NCI-H446 treated with DMSO at 0.1 percent for 48 hours (cell line): Measurements from ENCODE around the gene SEC61B.
"Not testable (repeated sequence)": the region's sequence is repeated elsewhere in the genome, so short reads cannot be mapped to it uniquely, and the experiment has no call there.

Experiments used
- DNase-seq: peaks from one replicate; lab custom pipeline; 2025; lab: John Stamatoyannopoulos, UW

Gene SEC61B

GRCh38 chr9:99192786-99193465 is 29.2 kb upstream of the SEC61B start:
- no peak for DNase-seq

DNA sequence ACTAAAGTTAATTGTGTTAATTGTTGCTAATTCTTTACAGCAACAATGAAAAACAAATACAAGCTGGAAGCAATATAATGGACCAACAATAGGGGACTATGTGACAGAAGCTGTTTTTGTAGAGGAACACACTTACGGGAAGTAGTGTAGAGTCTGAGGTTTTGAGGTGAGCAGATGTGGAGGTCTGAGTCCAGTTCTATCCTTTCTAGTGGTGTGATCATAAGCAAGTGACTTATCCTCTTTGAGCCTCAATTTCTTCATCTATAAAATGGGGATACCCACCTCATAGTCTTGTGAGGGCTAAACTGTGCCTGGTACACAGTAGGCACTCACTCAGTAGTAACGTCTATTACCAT is 28.6 kb upstream of the SEC61B start:
- DNase-seq = no peak

DNA sequence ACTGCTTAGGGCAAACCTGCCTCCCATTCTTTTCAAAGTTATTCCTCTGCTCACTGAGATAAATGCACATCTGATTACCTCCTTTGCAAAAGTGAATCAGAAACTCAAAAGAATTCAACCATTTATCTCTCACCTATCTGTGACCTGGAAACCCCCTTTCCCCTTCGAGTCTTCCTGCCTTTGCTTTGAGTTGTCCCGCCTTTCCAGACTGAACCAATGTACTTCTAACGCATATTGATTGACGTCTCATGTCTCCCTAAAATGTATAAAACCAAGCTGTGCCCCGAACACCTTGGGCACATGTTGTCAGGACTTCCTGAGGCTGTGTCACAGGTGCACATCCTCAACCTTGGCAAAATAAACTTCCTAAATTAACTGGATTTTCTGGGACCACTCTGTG is 25.6 kb upstream of the SEC61B start:
- not testable (repeated sequence) for DNase-seq

GRCh38 chr9:99197124-99197630 is 24.9 kb upstream of the SEC61B start:
- DNase-seq = no peak

GRCh38 chr9:99197987-99198386 is 24.1 kb upstream of the SEC61B start:
- DNase-seq = no peak

DNA sequence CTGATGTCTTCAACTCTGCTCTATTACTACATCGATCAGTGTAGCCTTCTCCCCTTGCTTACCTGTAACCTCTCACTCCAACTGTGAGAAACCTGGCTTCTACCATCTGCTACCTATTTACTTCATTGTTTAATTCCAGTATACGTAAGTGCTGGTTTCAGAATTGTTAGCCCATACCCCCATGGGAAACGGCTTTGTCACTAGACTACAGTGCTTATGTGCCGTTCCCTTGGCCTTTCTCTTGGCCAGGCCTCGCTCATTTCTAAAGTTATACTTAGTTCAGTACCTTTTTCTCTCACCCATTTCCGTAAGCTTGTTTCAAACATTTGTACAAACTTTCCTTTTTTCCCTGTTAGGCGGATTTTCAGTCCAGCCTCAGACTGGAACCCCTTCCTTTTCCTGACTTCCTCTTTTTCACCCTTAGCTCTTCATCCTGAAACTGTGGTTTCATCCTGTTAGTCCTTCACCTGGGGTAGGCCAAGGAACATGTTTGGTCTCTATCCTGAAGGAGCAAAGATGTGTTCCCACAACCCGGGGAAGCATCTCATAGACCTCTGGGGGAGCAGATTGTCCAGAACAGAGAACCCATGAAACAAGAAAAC is 22.0 kb upstream of the SEC61B start:
- no peak for DNase-seq

DNA sequence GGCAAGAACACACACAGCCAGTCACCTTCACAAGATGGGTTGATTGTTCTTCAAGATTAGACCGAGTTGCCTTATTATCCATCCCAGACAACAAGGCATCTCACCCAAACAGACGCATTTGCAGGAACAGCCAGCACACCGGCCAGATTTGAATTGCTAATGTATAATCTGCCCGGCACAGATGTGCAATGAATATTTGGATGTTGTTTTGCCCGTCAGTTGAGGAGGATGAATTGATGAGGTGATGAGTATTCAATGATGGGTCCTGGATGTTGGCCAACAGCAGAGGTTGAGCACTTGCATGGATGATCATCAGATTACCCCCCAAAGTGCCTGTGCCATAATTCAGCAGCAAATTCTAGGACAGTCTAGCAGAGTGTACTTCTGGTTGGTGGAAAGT is 20.5 kb upstream of the SEC61B start:
- no peak for DNase-seq

DNA sequence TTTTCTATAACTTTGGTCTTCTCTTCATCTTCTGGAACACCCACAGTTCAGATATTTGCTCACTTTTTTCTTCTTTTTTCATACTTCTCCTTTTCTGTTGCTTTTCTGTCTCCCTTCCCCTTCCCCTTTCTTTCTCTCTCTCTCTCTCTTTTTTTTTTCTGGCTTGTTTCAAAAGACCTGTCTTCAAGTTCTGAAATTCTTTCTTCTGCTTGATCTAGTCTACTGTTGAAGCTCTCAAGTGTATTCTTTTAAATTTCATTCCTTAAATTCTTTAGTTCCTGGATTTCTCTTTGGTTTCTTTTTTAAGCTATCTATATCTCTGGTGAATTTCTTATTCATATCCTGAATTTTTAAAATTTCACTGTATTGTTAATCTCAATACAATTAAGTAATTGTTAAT is 11.5 kb upstream of the SEC61B start:
- DNase-seq = no peak

DNA sequence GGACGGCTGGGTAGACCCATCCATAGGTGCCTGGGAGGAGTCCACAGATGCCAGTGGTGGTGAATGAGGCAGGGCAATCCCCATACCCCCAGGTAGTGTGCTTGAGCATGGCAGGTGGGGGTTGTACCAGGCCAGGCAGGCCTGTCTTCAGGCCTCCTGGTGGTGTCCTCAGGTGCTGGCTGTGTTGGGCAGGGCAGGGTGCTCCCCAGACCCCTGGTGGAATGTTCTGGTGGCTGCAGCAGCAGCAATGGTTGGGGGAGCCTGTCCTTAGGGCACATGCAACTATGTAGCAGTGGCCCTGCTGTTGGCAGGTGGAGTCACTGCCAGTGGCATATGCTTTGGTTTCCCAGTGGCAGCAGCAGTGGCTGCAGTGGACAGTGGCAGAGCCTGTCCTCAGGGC is 10.3 kb upstream of the SEC61B start:
- DNase-seq = no peak

DNA sequence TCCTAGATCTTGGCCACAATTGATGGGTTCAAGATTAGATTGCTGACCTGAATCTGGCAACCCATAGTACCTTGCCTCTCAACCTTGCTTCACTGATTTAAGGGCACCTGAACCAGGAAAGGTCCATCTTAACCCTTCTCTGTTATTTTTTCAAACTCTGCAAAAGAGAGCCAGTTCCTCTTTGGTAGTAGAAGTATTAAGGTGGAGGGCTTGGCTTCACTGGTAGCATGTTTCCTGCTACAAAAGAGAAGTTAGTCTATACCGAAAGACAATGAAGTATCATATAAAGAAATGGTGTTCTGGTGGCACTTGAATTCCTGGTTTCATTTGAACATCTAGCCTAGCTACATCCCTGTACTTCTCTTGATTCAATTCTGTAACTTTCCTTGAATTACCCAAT is 8.9 kb upstream of the SEC61B start:
- DNase-seq = no peak

GRCh38 chr9:99216073-99216472 is 6.0 kb upstream of the SEC61B start:
- no peak for DNase-seq

- no peak for DNase-seq
Measured at GRCh38 chr9:99220011-99220410, 2.1 kb upstream of the SEC61B start.

DNA sequence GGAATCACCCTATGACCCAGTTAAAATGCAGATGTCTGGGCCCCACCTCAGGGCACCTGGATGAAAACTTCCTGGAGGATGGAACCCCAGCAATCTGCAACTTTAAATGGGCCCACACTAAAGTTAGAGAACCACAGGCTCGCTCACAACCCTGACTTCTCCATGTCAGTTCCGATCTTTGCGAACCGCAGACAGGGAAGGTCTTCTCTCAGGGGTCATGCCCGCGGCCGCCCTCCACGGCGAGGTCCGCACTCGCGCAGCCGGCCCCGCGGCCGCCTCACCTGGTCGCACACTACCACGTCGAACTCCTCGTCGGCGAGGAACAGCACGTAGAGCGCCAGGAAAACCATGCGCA is 839 bp upstream of the SEC61B start:
- DNase-seq = no peak

- no peak for DNase-seq
Measured at GRCh38 chr9:99222416-99223270, 561 bp downstream of the SEC61B start.

DNA sequence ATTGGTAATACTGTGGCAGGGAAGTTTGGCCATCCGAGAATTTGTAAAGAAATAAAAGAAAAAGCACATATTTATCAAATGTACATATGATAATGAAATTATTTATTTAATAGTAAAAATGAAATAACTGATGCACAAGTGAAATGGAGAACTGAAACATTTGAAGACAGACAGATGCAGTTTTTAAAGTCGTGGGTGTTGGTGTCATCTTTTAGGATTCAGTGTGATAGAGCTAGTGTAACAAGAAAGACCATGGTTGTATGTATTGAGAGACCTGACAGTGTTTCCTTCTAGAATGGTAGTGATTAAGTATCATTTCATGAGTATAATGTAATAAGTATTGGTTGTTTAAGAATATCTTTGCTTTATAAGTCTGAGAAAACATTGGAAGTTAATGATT is 2.4 kb downstream of the SEC61B start:
- no peak for DNase-seq

- no peak for DNase-seq
Measured at GRCh38 chr9:99226054-99226453, 4.0 kb downstream of the SEC61B start.

DNA sequence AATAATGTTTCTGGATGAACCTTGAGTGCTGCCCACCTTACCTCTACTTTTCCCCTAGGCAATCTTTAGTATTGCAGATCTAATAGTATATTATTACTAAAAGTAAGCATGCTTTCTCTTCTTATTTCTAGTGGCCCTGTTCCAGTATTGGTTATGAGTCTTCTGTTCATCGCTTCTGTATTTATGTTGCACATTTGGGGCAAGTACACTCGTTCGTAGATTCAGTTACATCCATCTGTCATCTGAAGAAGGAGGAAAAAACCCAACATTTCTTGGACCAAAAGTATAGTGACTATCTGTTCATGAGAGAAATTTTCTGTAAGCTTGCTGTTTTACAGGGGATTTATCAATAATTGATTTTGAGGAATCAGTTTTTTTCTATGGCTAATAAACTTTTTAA is 8.1 kb downstream of the SEC61B start:
- no peak for DNase-seq

DNA sequence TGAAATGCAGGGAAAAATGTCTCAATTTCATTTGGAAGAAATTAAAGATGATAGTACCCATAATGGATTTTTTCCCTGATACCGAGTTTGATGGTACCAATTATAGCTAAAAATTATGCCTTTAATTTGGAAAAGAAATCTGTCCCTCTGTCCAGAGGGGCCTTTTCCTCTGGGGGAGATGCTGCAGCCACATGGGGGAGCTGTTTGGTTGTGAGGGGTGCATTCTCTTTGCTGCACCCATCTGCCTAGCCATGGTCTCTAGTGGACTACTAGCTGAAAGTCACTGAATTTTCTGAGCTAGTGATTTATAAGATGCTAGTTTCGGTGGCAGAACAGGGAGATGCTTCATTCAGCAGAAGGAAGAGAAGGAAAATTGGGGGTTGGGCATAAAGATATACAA is 9.6 kb downstream of the SEC61B start:
- no peak for DNase-seq

DNA sequence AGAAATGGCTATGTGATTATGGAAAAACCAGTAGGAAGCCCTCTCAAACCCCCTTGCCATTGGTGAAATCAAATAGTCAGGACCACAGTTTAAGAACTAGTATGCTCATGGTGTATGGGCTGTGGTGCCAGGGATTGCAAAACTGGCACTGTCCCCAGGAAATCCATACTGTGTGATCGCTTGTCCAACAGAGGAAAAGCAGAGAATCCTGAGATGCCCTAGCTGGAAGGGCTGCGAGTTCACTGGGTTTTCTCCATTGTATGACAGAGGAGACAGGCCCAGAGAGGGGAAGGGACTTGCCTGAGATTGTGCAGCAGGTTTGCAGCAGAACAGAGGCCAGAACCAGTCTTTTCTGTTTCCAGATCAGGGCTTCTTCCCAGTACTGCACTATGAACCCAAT is 12.5 kb downstream of the SEC61B start:
- no peak for DNase-seq

DNA sequence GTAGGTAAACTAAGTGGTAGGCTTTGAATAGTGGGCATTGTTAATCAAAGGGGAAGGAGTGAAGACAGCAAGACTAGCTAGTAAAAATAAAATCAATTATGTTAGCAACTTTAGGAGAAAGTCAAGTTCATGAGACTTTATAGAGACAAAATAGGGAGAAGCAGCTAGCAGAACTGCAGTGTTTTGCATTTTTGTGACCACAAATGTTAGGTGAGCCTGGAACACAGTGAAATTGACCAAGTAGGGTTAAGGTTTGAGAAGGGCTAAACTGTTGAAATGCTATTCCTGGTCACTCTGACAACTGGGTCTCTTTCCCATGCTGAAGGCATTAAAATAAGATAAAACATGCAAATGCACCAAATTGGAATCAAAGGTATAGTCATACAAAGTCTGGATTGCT is 13.0 kb downstream of the SEC61B start:
- no peak for DNase-seq

DNA sequence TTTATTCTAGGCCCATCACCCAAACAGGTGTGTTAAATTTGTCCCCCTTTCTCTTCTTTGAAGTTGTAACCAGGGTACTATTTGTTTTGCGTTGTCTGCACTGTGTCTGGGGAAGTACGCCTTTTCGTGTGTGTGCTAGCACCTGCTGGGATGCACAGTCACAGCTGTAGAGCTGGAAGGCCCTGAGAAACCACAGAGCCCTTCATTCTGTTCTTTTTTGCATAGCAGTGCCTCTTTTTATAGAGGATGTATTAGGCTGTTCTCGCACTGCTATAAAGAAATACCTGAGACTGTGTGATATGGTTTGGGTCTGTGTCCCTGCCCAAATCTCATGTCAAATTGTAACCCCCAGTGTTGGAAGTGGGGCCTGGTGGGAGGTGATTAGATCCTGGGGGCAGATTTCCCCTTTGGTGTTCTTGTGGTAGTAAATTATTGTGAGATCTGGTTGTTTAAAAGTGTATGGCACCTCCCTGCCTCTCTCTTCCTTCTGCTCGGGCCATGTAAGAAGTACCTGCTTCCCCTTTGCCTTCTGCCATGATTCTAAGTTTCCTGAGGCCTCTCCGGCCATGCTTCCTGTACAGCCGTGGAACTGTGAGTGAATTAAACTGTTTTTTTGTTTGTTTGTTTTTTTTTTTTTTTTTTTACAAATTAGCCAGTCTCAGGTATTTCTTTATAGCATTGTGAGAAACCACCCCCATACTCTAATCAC is 14.0 kb downstream of the SEC61B start:
- DNase-seq = no peak

DNA sequence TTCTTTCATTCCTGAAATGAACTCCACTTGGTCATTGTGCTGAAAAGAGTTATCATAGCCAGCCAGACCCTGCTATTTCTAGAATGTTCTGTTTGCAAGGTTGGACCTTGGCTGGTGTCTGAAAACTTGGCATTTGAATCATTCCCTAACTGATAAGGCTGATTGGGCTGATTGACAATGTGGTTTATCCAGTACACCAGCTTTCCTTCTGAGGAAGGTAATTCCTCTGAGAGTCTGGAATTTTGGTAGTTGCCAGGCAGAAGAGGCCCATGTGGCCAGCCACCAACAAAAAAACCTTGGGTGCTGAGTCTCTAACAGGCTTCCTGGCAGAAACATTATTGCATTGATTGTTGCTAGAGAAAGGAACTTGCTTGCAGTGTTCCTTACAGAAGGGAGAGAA is 15.3 kb downstream of the SEC61B start:
- DNase-seq = no peak

- DNase-seq = not testable (repeated sequence)
Measured at GRCh38 chr9:99237849-99238248, 15.8 kb downstream of the SEC61B start.
